ENCODE measurements around the gene ANKS1B. TPM values are rescaled to one million over a fixed set of nuclear protein-coding genes. Genes with fewer than 3 reads are reported as not detected.

The ANKS1B gene
- total RNA-seq, 1 donor from 2014 or later = 5.6 TPM

GRCh38 chr12:98819071-98819470, 1165.7 kb downstream of the ANKS1B start:
- Mint-ChIP-seq H3K36me3 (ENCODE audit: low read depth) (no peaks in the 10 kb centered on the region), H3K27ac (ENCODE audit: unreplicated experiment) (no peak overlapping the region), H3K27me3 (ENCODE audit: low read depth) (no peaks in the 10 kb centered on the region), H3K4me1 (peaks cover 5% of the 10 kb centered on the region), H3K4me3 (no peak overlapping the region), H3K9me3 (no peaks in the 10 kb centered on the region)
- no peak for DNase-seq (ENCODE audit: low read depth, low spot score)
- TF ChIP-seq, protein P1, sequence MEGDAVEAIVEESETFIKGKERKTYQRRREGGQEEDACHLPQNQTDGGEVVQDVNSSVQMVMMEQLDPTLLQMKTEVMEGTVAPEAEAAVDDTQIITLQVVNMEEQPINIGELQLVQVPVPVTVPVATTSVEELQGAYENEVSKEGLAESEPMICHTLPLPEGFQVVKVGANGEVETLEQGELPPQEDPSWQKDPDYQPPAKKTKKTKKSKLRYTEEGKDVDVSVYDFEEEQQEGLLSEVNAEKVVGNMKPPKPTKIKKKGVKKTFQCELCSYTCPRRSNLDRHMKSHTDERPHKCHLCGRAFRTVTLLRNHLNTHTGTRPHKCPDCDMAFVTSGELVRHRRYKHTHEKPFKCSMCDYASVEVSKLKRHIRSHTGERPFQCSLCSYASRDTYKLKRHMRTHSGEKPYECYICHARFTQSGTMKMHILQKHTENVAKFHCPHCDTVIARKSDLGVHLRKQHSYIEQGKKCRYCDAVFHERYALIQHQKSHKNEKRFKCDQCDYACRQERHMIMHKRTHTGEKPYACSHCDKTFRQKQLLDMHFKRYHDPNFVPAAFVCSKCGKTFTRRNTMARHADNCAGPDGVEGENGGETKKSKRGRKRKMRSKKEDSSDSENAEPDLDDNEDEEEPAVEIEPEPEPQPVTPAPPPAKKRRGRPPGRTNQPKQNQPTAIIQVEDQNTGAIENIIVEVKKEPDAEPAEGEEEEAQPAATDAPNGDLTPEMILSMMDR (conservative IDR thresholded peaks at IDR 0.05) = no peak

- no peaks in the 10 kb centered on the region for H3K9me3 Mint-ChIP-seq
- no peak for DNase-seq (ENCODE audit: low read depth, low spot score)
- H3K27ac Mint-ChIP-seq (ENCODE audit: unreplicated experiment) = no peak overlapping the region
- H3K27me3 Mint-ChIP-seq (ENCODE audit: low read depth) = no peaks in the 10 kb centered on the region
- peaks cover 5% of the 10 kb centered on the region for H3K4me1 Mint-ChIP-seq
- H3K4me3 Mint-ChIP-seq = no peak overlapping the region
- TF ChIP-seq, protein P1 (conservative IDR thresholded peaks at IDR 0.05) = no peak
- no peaks in the 10 kb centered on the region for H3K36me3 Mint-ChIP-seq (ENCODE audit: low read depth)
These were observed 1166.5 kb downstream of the ANKS1B start for GRCh38 chr12:98818239-98818638.

DNA sequence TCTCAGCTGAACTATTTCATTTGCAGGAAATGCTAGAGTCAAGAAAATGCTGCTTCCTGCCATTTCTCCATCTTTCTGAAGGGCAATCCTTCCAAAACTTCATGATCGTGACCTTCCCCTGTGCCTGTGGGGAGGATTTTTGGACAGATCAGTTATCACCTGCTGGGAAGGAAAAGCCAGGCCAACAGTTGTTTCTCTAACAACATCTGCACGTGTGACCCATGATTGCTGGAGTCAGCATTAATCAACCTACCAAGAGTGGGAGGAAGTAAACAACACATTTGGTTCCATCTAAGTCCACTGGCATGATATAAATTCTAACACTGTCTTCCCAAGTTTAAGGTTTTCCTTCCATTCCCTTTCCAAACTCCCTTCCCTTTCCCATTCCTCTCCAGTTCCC, 1167.0 kb downstream of the ANKS1B start:
- H3K27ac Mint-ChIP-seq (ENCODE audit: unreplicated experiment) = no peak overlapping the region
- TF ChIP-seq, protein P1 (conservative IDR thresholded peaks at IDR 0.05) = no peak
- no peaks in the 10 kb centered on the region for H3K27me3 Mint-ChIP-seq (ENCODE audit: low read depth)
- no peak overlapping the region for H3K4me3 Mint-ChIP-seq
- no peaks in the 10 kb centered on the region for H3K36me3 Mint-ChIP-seq (ENCODE audit: low read depth)
- H3K4me1 Mint-ChIP-seq = peaks cover 5% of the 10 kb centered on the region
- DNase-seq (ENCODE audit: low read depth, low spot score) = no peak
- H3K9me3 Mint-ChIP-seq = no peaks in the 10 kb centered on the region

DNA sequence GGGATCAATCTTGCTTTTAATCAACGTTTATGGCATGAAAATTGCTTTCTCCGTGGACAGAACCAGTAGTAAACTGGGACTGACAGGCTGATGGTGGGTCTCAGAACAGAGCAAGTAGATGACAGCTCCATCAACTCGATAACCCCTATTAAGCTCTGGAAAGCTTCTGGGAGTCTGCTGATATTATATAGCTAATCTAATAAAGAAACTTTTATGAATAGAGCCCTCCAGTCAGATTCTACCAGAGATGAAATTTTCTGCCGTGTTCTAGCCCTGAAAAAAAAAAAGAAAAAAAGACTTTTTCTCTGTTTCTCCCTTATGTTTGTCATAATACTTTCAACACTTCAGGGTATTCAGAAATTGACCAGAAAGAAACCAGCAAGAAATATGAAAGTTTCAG, 1168.0 kb downstream of the ANKS1B start:
- DNase-seq (ENCODE audit: low read depth, low spot score) = no peak
- no peaks in the 10 kb centered on the region for H3K36me3 Mint-ChIP-seq (ENCODE audit: low read depth)
- no peak overlapping the region for H3K4me3 Mint-ChIP-seq
- TF ChIP-seq, protein P1 (conservative IDR thresholded peaks at IDR 0.05) = no peak
- no peak overlapping the region for H3K27ac Mint-ChIP-seq (ENCODE audit: unreplicated experiment)
- no peaks in the 10 kb centered on the region for H3K9me3 Mint-ChIP-seq
- peaks cover 5% of the 10 kb centered on the region for H3K4me1 Mint-ChIP-seq
- no peaks in the 10 kb centered on the region for H3K27me3 Mint-ChIP-seq (ENCODE audit: low read depth)

GRCh38 chr12:98814254-98814653, 1170.5 kb downstream of the ANKS1B start:
- no peak overlapping the region for H3K4me3 Mint-ChIP-seq

More at GRCh38 chr12:98814254-98814653, 1170.5 kb downstream of the ANKS1B start:
- TF ChIP-seq, protein P1 (conservative IDR thresholded peaks at IDR 0.05) = no peak
- no peaks in the 10 kb centered on the region for H3K9me3 Mint-ChIP-seq
- DNase-seq (ENCODE audit: low read depth, low spot score) = no peak
- H3K27ac Mint-ChIP-seq (ENCODE audit: unreplicated experiment) = no peak overlapping the region
- H3K27me3 Mint-ChIP-seq (ENCODE audit: low read depth) = no peaks in the 10 kb centered on the region
- H3K4me1 Mint-ChIP-seq = no peaks in the 10 kb centered on the region
- no peaks in the 10 kb centered on the region for H3K36me3 Mint-ChIP-seq (ENCODE audit: low read depth)
